Measurements from ENCODE around the gene RHOU. TPM values are rescaled to one million over a fixed set of nuclear protein-coding genes. Genes with fewer than 3 reads are reported as not detected.
"Not testable (repeated sequence)": the region's sequence is repeated elsewhere in the genome, so short reads cannot be mapped to it uniquely, and the experiment has no call there.

RHOU gene
- total RNA-seq, 1 experiment from 2014 or later, result 0.81 TPM

DNA sequence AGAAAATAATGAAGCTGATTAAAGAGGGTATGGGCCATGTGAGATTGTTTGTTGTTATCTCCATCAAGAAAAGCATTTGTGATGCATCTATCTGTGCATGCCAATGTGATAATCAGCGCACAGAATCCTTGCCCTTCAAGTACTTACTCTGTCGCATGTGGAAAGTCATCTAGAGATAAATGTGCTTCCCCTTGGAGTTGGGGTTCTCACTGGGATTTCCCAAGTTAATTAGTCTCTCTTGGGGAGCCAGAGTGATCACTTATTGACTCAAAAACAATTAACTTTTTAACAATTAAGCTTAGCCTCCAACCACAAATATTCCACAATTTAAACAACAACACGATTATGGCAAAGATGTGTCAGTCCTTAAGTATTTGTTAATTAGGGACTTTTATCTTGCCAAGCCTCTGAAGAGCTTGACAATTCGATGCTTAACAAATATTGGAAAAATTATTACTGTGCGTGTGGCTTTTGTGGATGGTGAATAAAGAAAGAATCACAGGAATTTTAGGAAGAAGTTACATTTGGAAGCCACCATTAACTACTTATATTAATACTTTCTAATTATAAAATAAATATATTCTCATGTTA lies 17.5 kb downstream of the RHOU start:
- in situ Hi-C loops (cut with HindIII; ENCODE audit: low pct_unique_long_range_greater_than_20kb, low sequenced_read_pairs), result no loop called here
- DNase-seq (ENCODE audit: low read depth), result no peak

DNA sequence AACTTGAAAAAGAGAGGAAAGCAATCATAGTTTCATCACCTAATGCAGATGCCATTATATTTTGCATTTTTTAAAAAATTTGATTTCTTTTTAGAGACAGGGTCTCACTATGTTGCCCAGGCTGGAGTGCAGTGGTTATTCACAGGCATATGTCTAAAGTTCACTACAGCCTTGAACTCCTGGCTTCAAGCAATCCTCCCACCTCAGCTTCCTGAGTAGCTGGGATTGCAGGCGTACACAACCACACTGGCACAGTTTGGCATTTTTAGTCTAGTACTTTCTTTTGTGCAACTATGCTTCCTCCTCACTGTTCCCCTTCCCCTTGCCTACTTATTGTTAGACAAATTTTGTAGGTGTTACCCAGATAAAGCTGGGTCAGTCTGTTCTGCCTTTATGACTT lies 18.0 kb downstream of the RHOU start:
- in situ Hi-C loops (cut with HindIII; ENCODE audit: low pct_unique_long_range_greater_than_20kb, low sequenced_read_pairs), result no loop called here
- DNase-seq (ENCODE audit: low read depth), result no peak

- in situ Hi-C loops (cut with HindIII; ENCODE audit: low pct_unique_long_range_greater_than_20kb, low sequenced_read_pairs), result no loop called here
- no peak for DNase-seq (ENCODE audit: low read depth)
These were observed 18.6 kb downstream of the RHOU start for GRCh38 chr1:228753786-228754360.

- no peak for DNase-seq (ENCODE audit: low read depth)
- in situ Hi-C loops (cut with HindIII; ENCODE audit: low pct_unique_long_range_greater_than_20kb, low sequenced_read_pairs), result no loop called here
These were observed 19.5 kb downstream of the RHOU start for GRCh38 chr1:228754646-228755268.

DNA sequence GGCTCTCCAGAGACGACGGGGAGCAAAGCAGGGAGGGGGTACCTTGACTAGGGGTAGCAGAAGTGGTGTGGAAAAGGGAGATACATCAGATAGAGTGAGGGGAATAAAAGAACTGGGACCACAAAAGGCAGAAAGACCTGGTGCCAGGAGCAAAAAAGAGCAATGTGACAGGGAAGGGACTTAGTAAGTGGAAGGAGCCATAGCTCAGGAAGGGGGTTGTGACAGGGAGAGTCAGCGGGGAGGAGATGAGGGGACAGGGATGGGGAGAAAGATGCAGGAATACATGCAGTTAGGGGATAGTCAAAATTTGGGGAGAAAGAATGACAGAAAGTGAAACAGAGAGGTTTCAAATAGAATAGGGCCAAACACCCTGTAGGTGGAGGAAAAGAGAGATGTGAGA lies 20.5 kb downstream of the RHOU start:
- no peak for DNase-seq (ENCODE audit: low read depth)
- in situ Hi-C loops (cut with HindIII; ENCODE audit: low pct_unique_long_range_greater_than_20kb, low sequenced_read_pairs), result no loop called here

DNA sequence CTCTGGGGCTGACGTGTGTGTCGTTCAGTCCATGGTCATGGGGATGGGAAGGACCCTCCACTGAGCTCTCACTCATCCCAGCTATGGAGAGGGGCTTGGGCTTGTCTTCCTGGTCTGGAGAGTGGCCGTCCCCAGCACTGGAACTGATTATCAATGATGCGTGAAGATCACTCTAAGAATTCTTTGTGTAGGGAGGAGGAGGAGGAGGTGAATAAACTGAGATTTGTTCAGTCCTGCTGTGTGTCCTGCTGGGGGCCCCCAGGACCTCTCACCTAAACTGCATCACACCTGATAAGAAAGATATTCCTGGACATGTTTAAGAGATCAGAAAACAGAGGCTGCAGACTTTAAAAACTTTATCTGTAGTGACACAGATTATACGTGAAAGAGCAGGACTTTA lies 21.2 kb downstream of the RHOU start:
- in situ Hi-C loops (cut with HindIII; ENCODE audit: low pct_unique_long_range_greater_than_20kb, low sequenced_read_pairs), result no loop called here
- DNase-seq (ENCODE audit: low read depth), result no peak

- in situ Hi-C loops (cut with HindIII; ENCODE audit: low pct_unique_long_range_greater_than_20kb, low sequenced_read_pairs), result no loop called here
- no peak for DNase-seq (ENCODE audit: low read depth)
These were observed 23.2 kb downstream of the RHOU start for GRCh38 chr1:228758447-228758846.

DNA sequence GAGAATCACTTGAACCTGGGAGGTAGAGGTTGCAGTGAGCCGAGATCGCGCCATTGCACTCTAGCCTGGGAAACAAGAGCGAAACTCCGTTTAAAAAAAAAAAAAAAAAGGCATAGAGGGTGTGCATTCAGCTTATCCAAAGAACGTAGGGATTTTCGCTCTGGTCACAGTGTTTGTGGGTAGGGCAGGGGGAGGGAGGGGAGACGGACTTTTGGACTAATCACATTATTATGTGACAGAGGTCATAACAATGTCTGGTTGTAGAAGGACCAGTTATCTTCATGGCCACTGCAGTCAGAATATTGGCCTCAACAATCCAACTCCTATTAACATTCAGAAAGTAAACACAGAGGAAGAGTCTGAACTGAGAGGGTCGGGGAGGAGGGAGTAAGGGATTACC lies 25.7 kb downstream of the RHOU start:
- no peak for DNase-seq (ENCODE audit: low read depth)
- in situ Hi-C loops (cut with HindIII; ENCODE audit: low pct_unique_long_range_greater_than_20kb, low sequenced_read_pairs), result no loop called here

DNA sequence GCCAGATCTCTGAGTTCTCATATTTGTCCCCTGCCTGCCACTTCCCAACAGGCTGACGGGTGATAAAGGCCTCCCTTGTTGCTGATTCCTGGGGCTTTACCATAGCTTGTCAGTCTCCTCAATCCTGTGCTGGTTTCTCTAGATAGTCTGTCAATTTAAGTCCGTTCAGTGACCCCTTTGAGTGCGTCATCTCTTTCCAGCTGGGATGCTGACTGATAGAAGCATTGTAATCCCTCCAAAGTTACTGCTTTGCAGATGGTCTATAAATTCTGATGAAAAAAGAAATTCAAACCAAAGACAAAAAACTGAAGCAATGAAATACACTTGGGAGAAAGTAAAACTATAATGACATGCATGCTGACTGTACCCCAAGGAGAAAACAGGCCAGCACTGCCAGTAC lies 28.3 kb downstream of the RHOU start:
- in situ Hi-C loops (cut with HindIII; ENCODE audit: low pct_unique_long_range_greater_than_20kb, low sequenced_read_pairs), result no loop called here
- no peak for DNase-seq (ENCODE audit: low read depth)

- in situ Hi-C loops (cut with HindIII; ENCODE audit: low pct_unique_long_range_greater_than_20kb, low sequenced_read_pairs), result no loop called here
These were observed 30.1 kb downstream of the RHOU start for GRCh38 chr1:228765168-228765946.

DNA sequence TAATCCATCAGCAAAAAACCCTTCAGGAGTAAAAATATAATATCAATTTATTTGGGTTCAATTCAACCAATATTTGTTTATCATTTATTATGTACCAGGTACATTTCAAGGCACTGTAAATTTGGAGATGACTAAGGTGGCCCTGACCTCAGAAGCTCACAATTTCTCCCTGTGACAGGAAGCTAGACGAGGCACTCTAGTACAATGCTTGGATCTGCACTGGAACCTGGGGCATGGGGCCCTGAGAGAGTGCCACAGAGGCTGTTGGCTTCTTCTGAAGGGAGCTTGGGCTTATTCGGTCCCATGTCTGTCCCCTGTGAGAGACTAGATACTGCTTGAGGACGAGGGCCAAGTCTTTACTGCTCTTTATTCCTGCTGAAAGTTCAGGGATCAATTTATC lies 31.5 kb downstream of the RHOU start:
- DNase-seq (ENCODE audit: low read depth), result no peak
- in situ Hi-C loops (cut with HindIII; ENCODE audit: low pct_unique_long_range_greater_than_20kb, low sequenced_read_pairs), result no loop called here

More at GRCh38 chr1:228765168-228765946, 30.1 kb downstream of the RHOU start:
- no peak for DNase-seq (ENCODE audit: low read depth)

- in situ Hi-C loops (cut with HindIII; ENCODE audit: low pct_unique_long_range_greater_than_20kb, low sequenced_read_pairs), result no loop called here
These were observed 32.5 kb downstream of the RHOU start for GRCh38 chr1:228767636-228768354.

DNA sequence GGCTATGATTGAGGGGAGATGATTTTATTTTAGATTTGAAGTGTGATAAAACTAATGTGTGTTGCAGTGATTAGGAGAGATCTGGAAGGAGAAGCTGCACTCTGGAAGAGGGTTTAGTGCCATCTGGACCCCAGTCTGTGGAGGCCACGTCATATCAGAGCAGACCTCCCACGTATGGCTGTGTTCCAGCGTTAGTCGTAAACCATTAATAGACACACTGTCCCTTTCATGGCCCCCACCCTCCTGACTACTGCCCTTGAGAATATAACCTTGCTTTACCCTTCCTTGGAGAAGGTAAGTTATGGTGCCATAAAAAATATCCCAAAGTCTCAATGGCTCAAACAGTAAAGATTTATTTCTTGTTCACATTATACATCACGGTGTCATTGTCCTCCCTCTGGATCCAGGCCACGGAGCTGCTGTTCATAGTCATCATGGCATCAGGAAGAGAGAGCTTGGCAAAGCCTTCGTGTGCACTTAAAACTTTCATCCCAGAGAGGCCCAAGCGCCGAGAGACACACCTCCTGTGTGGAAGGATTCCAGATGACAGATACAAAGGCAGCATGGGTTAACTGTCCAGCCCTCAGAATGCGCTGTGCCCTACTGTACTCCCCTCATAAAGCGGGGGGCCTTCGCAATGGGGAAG lies 33.2 kb downstream of the RHOU start:
- no peak for DNase-seq (ENCODE audit: low read depth)
- in situ Hi-C loops (cut with HindIII; ENCODE audit: low pct_unique_long_range_greater_than_20kb, low sequenced_read_pairs), result no loop called here

More at GRCh38 chr1:228767636-228768354, 32.5 kb downstream of the RHOU start:
- DNase-seq (ENCODE audit: low read depth), result no peak

DNA sequence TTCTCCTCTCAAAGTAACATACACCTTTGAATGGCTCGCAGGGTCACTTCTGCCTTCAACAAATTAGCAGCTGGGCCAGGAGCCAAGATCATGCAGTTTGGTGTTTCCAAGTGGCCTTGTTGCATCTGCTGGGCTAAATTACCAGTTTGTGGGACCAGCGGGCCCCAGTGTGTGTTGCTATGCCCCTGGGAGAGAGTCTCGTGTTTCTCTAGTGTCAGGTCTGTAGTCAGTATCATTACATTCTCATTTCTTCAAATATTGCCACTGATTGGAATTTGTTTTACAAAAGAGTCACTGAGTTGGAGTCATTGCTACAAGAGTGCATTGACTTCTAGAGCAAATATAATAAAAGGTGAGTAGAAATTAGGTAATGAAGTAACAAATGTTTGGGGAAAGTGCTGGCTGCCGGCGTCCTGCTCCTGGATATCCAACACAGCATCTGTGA lies 35.5 kb downstream of the RHOU start:
- no peak for DNase-seq (ENCODE audit: low read depth)
- in situ Hi-C loops (cut with HindIII; ENCODE audit: low pct_unique_long_range_greater_than_20kb, low sequenced_read_pairs), result no loop called here

DNA sequence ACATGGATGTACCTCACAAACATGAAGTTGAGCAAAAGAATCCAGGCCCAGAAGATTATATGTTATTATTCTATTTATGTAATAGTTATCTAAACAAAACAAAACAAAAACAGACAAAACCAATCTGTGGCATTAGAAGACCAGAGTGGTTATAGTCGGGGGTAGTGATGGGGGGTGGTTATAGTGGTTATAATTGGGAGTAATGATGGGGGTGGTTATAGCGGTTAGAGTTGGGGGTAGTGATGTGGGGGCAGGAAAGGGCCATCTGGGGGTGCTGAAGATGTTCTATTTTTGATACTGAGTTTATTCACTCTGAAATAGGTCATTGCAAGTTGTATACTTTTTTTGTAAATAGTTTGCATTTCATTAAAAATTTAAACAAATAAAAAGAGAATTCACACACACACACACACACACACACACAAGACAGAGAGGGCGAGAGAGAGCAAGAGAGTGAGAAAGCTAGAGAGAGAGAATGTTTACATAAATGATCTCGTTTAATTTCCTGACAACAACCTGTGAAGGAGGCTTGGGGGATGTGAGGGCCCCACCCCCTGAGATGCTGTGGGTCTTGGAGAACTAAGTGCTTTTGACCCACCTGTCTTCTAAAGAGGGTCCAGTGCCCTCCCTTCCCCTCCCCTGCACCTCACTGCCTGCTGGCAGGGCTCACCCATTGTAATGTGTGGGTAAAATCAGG lies 37.4 kb downstream of the RHOU start:
- DNase-seq (ENCODE audit: low read depth), result no peak
- in situ Hi-C loops (cut with HindIII; ENCODE audit: low pct_unique_long_range_greater_than_20kb, low sequenced_read_pairs), result no loop called here

GRCh38 chr1:228775946-228776345 lies 40.7 kb downstream of the RHOU start:
- DNase-seq (ENCODE audit: low read depth); in situ Hi-C loops (cut with HindIII; ENCODE audit: low pct_unique_long_range_greater_than_20kb, low sequenced_read_pairs): not testable (repeated sequence)

- in situ Hi-C loops (cut with HindIII; ENCODE audit: low pct_unique_long_range_greater_than_20kb, low sequenced_read_pairs), result no loop called here
- no peak for DNase-seq (ENCODE audit: low read depth)
These were observed 41.2 kb downstream of the RHOU start for GRCh38 chr1:228776449-228776848.

DNA sequence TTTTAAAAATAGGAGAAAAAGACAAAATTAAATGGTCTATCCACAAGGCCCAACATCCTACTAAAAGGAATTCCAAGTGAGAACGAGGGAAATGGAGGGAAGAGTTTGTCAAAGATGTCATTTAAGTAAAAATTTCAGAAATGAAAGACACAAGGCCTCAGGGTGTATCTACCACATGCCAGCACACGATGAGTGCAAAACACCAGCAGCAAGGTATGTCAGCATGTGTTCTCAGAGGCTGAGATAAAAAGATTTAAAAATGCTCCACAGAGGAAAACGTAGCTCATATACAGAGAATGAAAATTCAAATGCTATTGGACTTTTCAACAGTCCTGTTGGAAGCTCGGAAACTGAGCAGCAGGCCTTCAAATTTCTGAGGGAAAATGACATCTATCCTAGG lies 42.0 kb downstream of the RHOU start:
- in situ Hi-C loops (cut with HindIII; ENCODE audit: low pct_unique_long_range_greater_than_20kb, low sequenced_read_pairs), result no loop called here
- no peak for DNase-seq (ENCODE audit: low read depth)

Measured in Caki2 (cell line).